MCF 10A (cell line): ENCODE measurements around the gene WWC2. TPM values are rescaled to one million over a fixed set of nuclear protein-coding genes. Genes with fewer than 3 reads are reported as not detected.

Source experiments
- BruUV-seq: library from RNA; stranded (reverse); fragments of 400-500 nt; replicated peaks from 2 replicates; lab custom pipeline; 2021; lab: Mats Ljungman, UMichigan
- CTCF ChIA-PET: fragments of 300-600 bp; sonication (Branson Sonifier 250); formaldehyde crosslinking; extraction: SDS; loops from one replicate; lab custom pipeline; 2021; ENCODE audit warnings: antibody characterized with exemption, inconsistent platforms; lab: Yijun Ruan, JAX
- POLR2A ChIA-PET: fragments of 300-600, 350-650 bp; sonication (Branson Sonifier 250); formaldehyde crosslinking; extraction: SDS; loops from one replicate; lab custom pipeline; 2020; ENCODE audit warnings: antibody characterized with exemption, inconsistent platforms; lab: Yijun Ruan, JAX
- DNase-seq: peaks from one replicate; pipeline ENCODE4 v3.0.0-alpha.2; 2018; ENCODE audit not compliant: unreplicated experiment
- H3K27ac Mint-ChIP-seq: one replicate; pipeline ENCODE4 v1.8.0; 2022; ENCODE audit warnings: mild to moderate bottlenecking, low read depth, mixed read lengths; ENCODE audit not compliant: unreplicated experiment
- H3K27me3 Mint-ChIP-seq: one replicate; pipeline ENCODE4 v1.8.0; 2022; ENCODE audit warnings: mixed read lengths; ENCODE audit not compliant: insufficient read depth, unreplicated experiment
- H3K36me3 Mint-ChIP-seq: one replicate; pipeline ENCODE4 v1.8.0; 2022; ENCODE audit warnings: mild to moderate bottlenecking, moderate library complexity, mixed read lengths; ENCODE audit not compliant: insufficient read depth, unreplicated experiment
- H3K4me1 Mint-ChIP-seq: one replicate; pipeline ENCODE4 v1.8.0; 2022; ENCODE audit warnings: mixed read lengths; ENCODE audit not compliant: insufficient read depth, unreplicated experiment
- H3K4me3 Mint-ChIP-seq: one replicate; pipeline ENCODE4 v1.8.0; 2022; ENCODE audit warnings: mild to moderate bottlenecking, moderate library complexity, mixed read lengths; ENCODE audit not compliant: unreplicated experiment
- H3K9me3 Mint-ChIP-seq: one replicate; pipeline ENCODE4 v1.8.0; 2022; ENCODE audit warnings: mixed read lengths; ENCODE audit not compliant: unreplicated experiment
- intact Hi-C: fragments of 100-400 bp; cut with micrococcal nuclease; formaldehyde crosslinking; loops from 2 replicates; pipeline ENCODE4 v1.14.1; 2022
- total RNA-seq: library from RNA; stranded (reverse); gene quantifications from 2 replicates; pipeline ENCODE4 v1.2.3, GENCODE V29; 2022
- TF ChIP-seq, protein P1 (sequence below): fragments of 200-600 bp; IDR thresholded peaks from one replicate; pipeline ENCODE4 v1.8.0; 2022; ENCODE audit warnings: antibody characterized with exemption, mild to moderate bottlenecking; ENCODE audit not compliant: unreplicated experiment

WWC2 gene
- total RNA-seq, 1 experiment from 2014 or later = 42.4 TPM

DNA sequence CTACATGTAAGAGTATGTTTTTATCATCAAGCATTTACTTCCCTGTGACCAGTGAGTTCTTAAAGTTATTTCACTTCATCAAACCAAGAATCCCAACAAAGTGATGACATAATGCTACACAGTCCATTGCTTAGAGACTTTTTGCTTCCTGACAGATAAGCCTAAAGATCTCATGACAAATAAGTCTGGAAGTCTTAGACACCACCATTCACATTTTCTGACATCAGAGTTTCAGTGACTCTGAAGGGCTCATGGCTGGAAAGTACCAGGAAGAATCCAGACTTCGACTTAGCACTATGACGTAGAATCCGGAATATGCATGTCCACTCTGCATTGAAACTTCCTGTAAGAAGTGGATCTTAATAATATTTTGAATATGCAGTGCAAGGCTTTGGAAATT, 167.3 kb downstream of the WWC2 start:
- CTCF ChIA-PET = interaction anchor here (1.0 to 11.4 kb wide), 6 partner anchors 10 to 329 kb away, joined by 6 to 258 read pairs (median 64); no protein-coding TSS in a partner anchor
- Mint-ChIP-seq H3K36me3 (peaks cover 75% of the 10 kb centered on the region), H3K27me3 (no peaks in the 10 kb centered on the region), H3K4me3 (no peak overlapping the region), H3K9me3 (no peaks in the 10 kb centered on the region), H3K4me1 (peaks cover 5% of the 10 kb centered on the region), H3K27ac (no peak overlapping the region)
- DNase-seq = no peak
- BruUV-seq = no TSS peak
- intact Hi-C loops = no loop called here
- POLR2A ChIA-PET = no interaction called here
- TF ChIP-seq, protein P1, sequence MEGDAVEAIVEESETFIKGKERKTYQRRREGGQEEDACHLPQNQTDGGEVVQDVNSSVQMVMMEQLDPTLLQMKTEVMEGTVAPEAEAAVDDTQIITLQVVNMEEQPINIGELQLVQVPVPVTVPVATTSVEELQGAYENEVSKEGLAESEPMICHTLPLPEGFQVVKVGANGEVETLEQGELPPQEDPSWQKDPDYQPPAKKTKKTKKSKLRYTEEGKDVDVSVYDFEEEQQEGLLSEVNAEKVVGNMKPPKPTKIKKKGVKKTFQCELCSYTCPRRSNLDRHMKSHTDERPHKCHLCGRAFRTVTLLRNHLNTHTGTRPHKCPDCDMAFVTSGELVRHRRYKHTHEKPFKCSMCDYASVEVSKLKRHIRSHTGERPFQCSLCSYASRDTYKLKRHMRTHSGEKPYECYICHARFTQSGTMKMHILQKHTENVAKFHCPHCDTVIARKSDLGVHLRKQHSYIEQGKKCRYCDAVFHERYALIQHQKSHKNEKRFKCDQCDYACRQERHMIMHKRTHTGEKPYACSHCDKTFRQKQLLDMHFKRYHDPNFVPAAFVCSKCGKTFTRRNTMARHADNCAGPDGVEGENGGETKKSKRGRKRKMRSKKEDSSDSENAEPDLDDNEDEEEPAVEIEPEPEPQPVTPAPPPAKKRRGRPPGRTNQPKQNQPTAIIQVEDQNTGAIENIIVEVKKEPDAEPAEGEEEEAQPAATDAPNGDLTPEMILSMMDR = no peak

DNA sequence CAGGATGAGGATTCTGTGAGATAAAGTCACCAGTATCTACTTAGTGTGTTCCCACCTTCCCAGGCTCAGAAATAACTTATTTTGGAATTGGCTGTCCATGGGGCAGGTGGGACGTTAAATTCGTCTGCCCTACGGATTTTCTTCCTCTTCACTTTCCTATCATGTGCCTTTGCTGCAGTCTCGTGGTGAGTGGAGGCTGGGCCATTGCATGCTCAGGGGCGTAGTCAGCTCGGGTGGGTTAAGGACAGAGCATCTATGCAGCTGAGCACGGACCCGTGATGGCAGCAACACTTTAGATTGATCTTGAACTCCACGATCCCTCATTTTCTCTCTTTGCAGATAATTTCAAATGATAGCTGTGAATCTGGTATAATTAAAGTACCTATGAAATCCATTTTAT, 169.5 kb downstream of the WWC2 start:
- no peaks in the 10 kb centered on the region for H3K9me3 Mint-ChIP-seq
- BruUV-seq = no TSS peak
- H3K36me3 Mint-ChIP-seq = peaks cover 70% of the 10 kb centered on the region
- TF ChIP-seq, protein P1 = no peak
- DNase-seq = no peak
- intact Hi-C loops = no loop called here
- no peaks in the 10 kb centered on the region for H3K27me3 Mint-ChIP-seq
- H3K4me3 Mint-ChIP-seq = no peak overlapping the region
- ChIA-PET POLR2A (interaction anchor here (0.7 kb wide), 1 partner anchor 13 kb away, joined by 3 read pairs; no protein-coding TSS in a partner anchor), CTCF (interaction anchor here (0.7 kb wide), 1 partner anchor 331 kb away, joined by 3 read pairs; no protein-coding TSS in a partner anchor)
- no peaks in the 10 kb centered on the region for H3K4me1 Mint-ChIP-seq
- H3K27ac Mint-ChIP-seq = no peak overlapping the region

- no peak overlapping the region for H3K4me3 Mint-ChIP-seq
- H3K9me3 Mint-ChIP-seq = peaks cover 16% of the 10 kb centered on the region
- H3K36me3 Mint-ChIP-seq = peaks cover 62% of the 10 kb centered on the region
- CTCF ChIA-PET = interaction anchor here (1.5 to 2.6 kb wide), 3 partner anchors 10 to 334 kb away, joined by 10 to 15 read pairs (median 11); no protein-coding TSS in a partner anchor
- intact Hi-C loops = no loop called here
- no peak overlapping the region for H3K27ac Mint-ChIP-seq
- H3K27me3 Mint-ChIP-seq = no peaks in the 10 kb centered on the region
- TF ChIP-seq, protein P1 = no peak
- POLR2A ChIA-PET = no interaction called here
- BruUV-seq = no TSS peak
- H3K4me1 Mint-ChIP-seq = no peaks in the 10 kb centered on the region
- no peak for DNase-seq
Observed at GRCh38 chr4:183272384-183272783, 173.3 kb downstream of the WWC2 start.

- Mint-ChIP-seq H3K4me1 (no peaks in the 10 kb centered on the region), H3K9me3 (peaks cover 16% of the 10 kb centered on the region), H3K27me3 (no peaks in the 10 kb centered on the region), H3K36me3 (peaks cover 43% of the 10 kb centered on the region), H3K27ac (no peak overlapping the region), H3K4me3 (no peak overlapping the region)
- TF ChIP-seq, protein P1 = no peak
- intact Hi-C loops = no loop called here
- no TSS peak for BruUV-seq
- ChIA-PET CTCF (interaction anchor here (1.0 to 2.1 kb wide), 2 partner anchors 13 to 20 kb away, joined by 3 to 5 read pairs; no protein-coding TSS in a partner anchor), POLR2A (interaction anchor here (0.6 kb wide), 1 partner anchor 1566 kb away, joined by 3 read pairs; no protein-coding TSS in a partner anchor)
- DNase-seq = no peak
Observed at GRCh38 chr4:183276106-183276505, 177.0 kb downstream of the WWC2 start.
